Measurements from ENCODE around the gene TRIM4. TPM values are rescaled to one million over a fixed set of nuclear protein-coding genes. Genes with fewer than 3 reads are reported as not detected.
"Not testable (repeated sequence)": the region's sequence is repeated elsewhere in the genome, so short reads cannot be mapped to it uniquely, and the experiment has no call there.

TRIM4 gene
- 33.2 TPM for polyA plus RNA-seq
- long read RNA-seq, donor 1, partial matches to known transcripts, result 0 of 2 reads
- long read RNA-seq, donor 1, other reads (novel, unspliced or antisense), result 0 of 2 reads
- long read RNA-seq, donor 2, transcript TRIM4-201 (6 exons, 3,374 nt), result major isoform, 7 of 8 reads
- long read RNA-seq, donor 2, partial matches to known transcripts, result 0 of 8 reads
- long read RNA-seq, donor 2, other reads (novel, unspliced or antisense), result 0 of 8 reads
- long read RNA-seq, donor 3, transcript TRIM4-201 (6 exons, 3,374 nt), result major isoform, 11 of 24 reads
- long read RNA-seq, donor 3, partial matches to known transcripts, result 0 of 24 reads
- long read RNA-seq, donor 3, other reads (novel, unspliced or antisense), result 10 of 24 reads
- long read RNA-seq, donor 4, partial matches to known transcripts, result 0 of 1 reads
- long read RNA-seq, donor 4, other reads (novel, unspliced or antisense), result 0 of 1 reads
- long read RNA-seq, donor 5, partial matches to known transcripts, result 0 of 2 reads
- long read RNA-seq, donor 5, other reads (novel, unspliced or antisense), result 0 of 2 reads
- long read RNA-seq, donor 6, transcript TRIM4-201 (6 exons, 3,374 nt), result major isoform, 6 of 8 reads
- long read RNA-seq, donor 6, partial matches to known transcripts, result 0 of 8 reads
- long read RNA-seq, donor 6, other reads (novel, unspliced or antisense), result 0 of 8 reads
- long read RNA-seq, donor 7, partial matches to known transcripts, result 0 of 2 reads
- long read RNA-seq, donor 7, other reads (novel, unspliced or antisense), result 0 of 2 reads
- long read RNA-seq, donor 8, transcript TRIM4-201 (6 exons, 3,374 nt), result major isoform, 5 of 10 reads
- long read RNA-seq, donor 8, transcript TRIM4-202 (6 exons, 1,942 nt), result major isoform, 5 of 10 reads
- long read RNA-seq, donor 8, partial matches to known transcripts, result 0 of 10 reads
- long read RNA-seq, donor 8, other reads (novel, unspliced or antisense), result 0 of 10 reads
- long read RNA-seq, donor 9, partial matches to known transcripts, result 0 of 7 reads
- long read RNA-seq, donor 9, other reads (novel, unspliced or antisense), result 0 of 7 reads
- long read RNA-seq, donor 10, transcript TRIM4-201 (6 exons, 3,374 nt), result major isoform, 11 of 17 reads
- long read RNA-seq, donor 10, partial matches to known transcripts, result 0 of 17 reads
- long read RNA-seq, donor 10, other reads (novel, unspliced or antisense), result 5 of 17 reads
- long read RNA-seq, donor 11, transcript TRIM4-201 (6 exons, 3,374 nt), result major isoform, 5 of 9 reads
- long read RNA-seq, donor 11, partial matches to known transcripts, result 0 of 9 reads
- long read RNA-seq, donor 11, other reads (novel, unspliced or antisense), result 0 of 9 reads

- H3K27ac ChIP-seq (ENCODE audit: low read length), result peak within 1 kb of the TSS; percentile 85
- H3K9me3 ChIP-seq (ENCODE audit: control insufficient read depth, low read depth, low read length), result no peaks in the 10 kb centered on the region
- DNase-seq, result peak; percentile 88 to 93
- peaks cover 14% of the 10 kb centered on the region for H3K36me3 ChIP-seq (ENCODE audit: control insufficient read depth, insufficient read depth, low read length)
- no CpG with 5 or more reads among the region's 81 CpGs for WGBS (ENCODE audit: insufficient coverage, low lambda C conversion rate)
- peak within 1 kb of the TSS; percentile 78 for H3K4me3 ChIP-seq (ENCODE audit: low read length)
- H3K4me1 ChIP-seq (ENCODE audit: control insufficient read depth, insufficient read depth, low read length), result peaks cover 7% of the 10 kb centered on the region
- no peaks in the 10 kb centered on the region for H3K27me3 ChIP-seq (ENCODE audit: control insufficient read depth, insufficient read depth, low read length)
Observed at GRCh38 chr7:99918959-99919813, at the start of gene TRIM4. TRIM4 (minus strand) TSS chr7:99919530; CDS start chr7:99919401, 129 bp downstream.

GRCh38 chr7:99958564-99959227, 39.4 kb upstream of the TRIM4 start:
- Histone ChIP-seq H3K4me3 (ENCODE audit: low read length) (no peak overlapping the region), H3K4me1 (ENCODE audit: control insufficient read depth, insufficient read depth, low read length) (no peaks in the 10 kb centered on the region), H3K9me3 (ENCODE audit: control insufficient read depth, low read depth, low read length) (no peaks in the 10 kb centered on the region), H3K27me3 (ENCODE audit: control insufficient read depth, insufficient read depth, low read length) (peaks cover 3% of the 10 kb centered on the region), H3K36me3 (ENCODE audit: control insufficient read depth, insufficient read depth, low read length) (no peaks in the 10 kb centered on the region), H3K27ac (ENCODE audit: low read length) (no peak overlapping the region)
- no CpG with 5 or more reads among the region's 9 CpGs for WGBS (ENCODE audit: insufficient coverage, low lambda C conversion rate)
- no peak for DNase-seq

- H3K27me3 ChIP-seq (ENCODE audit: control insufficient read depth, insufficient read depth, low read length), result no peaks in the 10 kb centered on the region
- no peak overlapping the region for H3K4me3 ChIP-seq (ENCODE audit: low read length)
- no peaks in the 10 kb centered on the region for H3K4me1 ChIP-seq (ENCODE audit: control insufficient read depth, insufficient read depth, low read length)
- H3K36me3 ChIP-seq (ENCODE audit: control insufficient read depth, insufficient read depth, low read length), result no peaks in the 10 kb centered on the region
- no CpG with 5 or more reads among the region's 6 CpGs for WGBS (ENCODE audit: insufficient coverage, low lambda C conversion rate)
- peak in 1 of 2 donors; percentile 13 for DNase-seq
- H3K9me3 ChIP-seq (ENCODE audit: control insufficient read depth, low read depth, low read length), result no peaks in the 10 kb centered on the region
- no peak overlapping the region for H3K27ac ChIP-seq (ENCODE audit: low read length)
Observed at GRCh38 chr7:99955247-99955646, 35.9 kb upstream of the TRIM4 start.

GRCh38 chr7:99954643-99955042, 35.3 kb upstream of the TRIM4 start:
- not testable (repeated sequence) for H3K9me3 ChIP-seq (ENCODE audit: control insufficient read depth, low read depth, low read length); H3K4me3 ChIP-seq (ENCODE audit: low read length); H3K27me3 ChIP-seq (ENCODE audit: control insufficient read depth, insufficient read depth, low read length); H3K27ac ChIP-seq (ENCODE audit: low read length); H3K36me3 ChIP-seq (ENCODE audit: control insufficient read depth, insufficient read depth, low read length); DNase-seq; H3K4me1 ChIP-seq (ENCODE audit: control insufficient read depth, insufficient read depth, low read length)
- WGBS (ENCODE audit: insufficient coverage, low lambda C conversion rate), result no CpG with 5 or more reads among the region's 7 CpGs

- no peaks in the 10 kb centered on the region for H3K4me1 ChIP-seq (ENCODE audit: control insufficient read depth, insufficient read depth, low read length)
- no CpG with 5 or more reads among the region's 3 CpGs for WGBS (ENCODE audit: insufficient coverage, low lambda C conversion rate)
Observed at GRCh38 chr7:99953649-99954048, 34.3 kb upstream of the TRIM4 start.

GRCh38 chr7:99952649-99953048, 33.3 kb upstream of the TRIM4 start:
- H3K4me1 ChIP-seq (ENCODE audit: control insufficient read depth, insufficient read depth, low read length); H3K27ac ChIP-seq (ENCODE audit: low read length); H3K27me3 ChIP-seq (ENCODE audit: control insufficient read depth, insufficient read depth, low read length); H3K36me3 ChIP-seq (ENCODE audit: control insufficient read depth, insufficient read depth, low read length); H3K4me3 ChIP-seq (ENCODE audit: low read length); H3K9me3 ChIP-seq (ENCODE audit: control insufficient read depth, low read depth, low read length); DNase-seq: not testable (repeated sequence)
- no CpG with 5 or more reads among the region's 4 CpGs for WGBS (ENCODE audit: insufficient coverage, low lambda C conversion rate)

More at GRCh38 chr7:99953649-99954048, 34.3 kb upstream of the TRIM4 start:
- Histone ChIP-seq H3K4me3 (ENCODE audit: low read length) (no peak overlapping the region), H3K27me3 (ENCODE audit: control insufficient read depth, insufficient read depth, low read length) (no peaks in the 10 kb centered on the region), H3K36me3 (ENCODE audit: control insufficient read depth, insufficient read depth, low read length) (no peaks in the 10 kb centered on the region), H3K27ac (ENCODE audit: low read length) (no peak overlapping the region), H3K9me3 (ENCODE audit: control insufficient read depth, low read depth, low read length) (no peaks in the 10 kb centered on the region)
- no peak for DNase-seq

DNA sequence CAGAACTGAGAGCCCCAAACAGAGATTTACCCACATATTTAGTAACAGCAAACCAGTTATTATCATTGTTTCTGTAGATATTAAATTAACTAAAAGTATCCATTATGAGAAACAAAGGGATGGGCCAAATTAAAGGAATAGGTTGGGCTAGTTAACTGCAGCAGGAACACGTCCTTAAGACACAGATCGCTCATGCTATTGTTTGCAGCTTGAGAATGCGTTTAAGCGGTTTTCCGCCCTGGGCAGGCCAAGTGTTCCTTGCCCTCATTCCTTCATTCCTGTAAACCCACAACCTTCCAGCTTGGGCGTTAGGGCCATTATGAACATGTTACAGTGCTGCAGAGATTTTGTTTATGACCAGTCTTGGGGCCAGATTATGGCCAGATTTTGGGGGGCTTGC, 31.5 kb upstream of the TRIM4 start:
- not testable (repeated sequence) for H3K27ac ChIP-seq (ENCODE audit: low read length); H3K9me3 ChIP-seq (ENCODE audit: control insufficient read depth, low read depth, low read length); DNase-seq; H3K36me3 ChIP-seq (ENCODE audit: control insufficient read depth, insufficient read depth, low read length); H3K27me3 ChIP-seq (ENCODE audit: control insufficient read depth, insufficient read depth, low read length); H3K4me3 ChIP-seq (ENCODE audit: low read length); H3K4me1 ChIP-seq (ENCODE audit: control insufficient read depth, insufficient read depth, low read length)
- no CpG with 5 or more reads among the region's 6 CpGs for WGBS (ENCODE audit: insufficient coverage, low lambda C conversion rate)

GRCh38 chr7:99949645-99950228, 30.4 kb upstream of the TRIM4 start:
- Histone ChIP-seq H3K27ac (ENCODE audit: low read length) (no peak overlapping the region), H3K9me3 (ENCODE audit: control insufficient read depth, low read depth, low read length) (no peaks in the 10 kb centered on the region), H3K27me3 (ENCODE audit: control insufficient read depth, insufficient read depth, low read length) (no peaks in the 10 kb centered on the region), H3K36me3 (ENCODE audit: control insufficient read depth, insufficient read depth, low read length) (no peaks in the 10 kb centered on the region), H3K4me1 (ENCODE audit: control insufficient read depth, insufficient read depth, low read length) (no peaks in the 10 kb centered on the region), H3K4me3 (ENCODE audit: low read length) (no peak overlapping the region)
- no peak for DNase-seq
- whole genome bisulfite sequencing (ENCODE audit: insufficient coverage, low lambda C conversion rate), result 80% methylated on average over 3 of the region's 3 CpGs

DNA sequence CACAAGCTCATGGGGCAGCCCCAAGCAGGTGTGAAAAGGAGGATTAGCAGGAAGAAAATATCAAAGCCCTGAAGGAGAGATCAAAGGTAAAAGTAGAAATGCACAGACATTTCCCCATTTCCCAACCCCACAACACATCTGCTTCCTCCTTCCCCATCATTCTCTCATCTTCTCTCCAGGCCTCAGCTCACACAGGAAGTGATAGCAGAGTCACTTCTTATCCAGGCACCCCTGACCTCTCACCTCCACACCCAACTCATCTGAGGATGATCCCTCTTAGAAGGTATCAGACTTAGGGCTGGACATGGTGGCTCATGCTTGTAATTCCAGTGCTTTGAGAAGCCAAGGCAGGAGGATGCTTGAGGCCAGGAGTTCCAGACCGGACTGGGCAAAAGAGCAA, 28.3 kb upstream of the TRIM4 start:
- Histone ChIP-seq H3K36me3 (ENCODE audit: control insufficient read depth, insufficient read depth, low read length) (no peaks in the 10 kb centered on the region), H3K27me3 (ENCODE audit: control insufficient read depth, insufficient read depth, low read length) (no peaks in the 10 kb centered on the region), H3K4me3 (ENCODE audit: low read length) (no peak overlapping the region), H3K9me3 (ENCODE audit: control insufficient read depth, low read depth, low read length) (no peaks in the 10 kb centered on the region), H3K4me1 (ENCODE audit: control insufficient read depth, insufficient read depth, low read length) (no peaks in the 10 kb centered on the region), H3K27ac (ENCODE audit: low read length) (no peak overlapping the region)
- no CpG with 5 or more reads among the region's 1 CpG for WGBS (ENCODE audit: insufficient coverage, low lambda C conversion rate)
- DNase-seq, result no peak

Measured in large intestine (tissue), 12 donors.